NCI-H460 (cell line): Measurements from ENCODE around the gene LEMD3. TPM values are rescaled to one million over a fixed set of nuclear protein-coding genes. Genes with fewer than 3 reads are reported as not detected.
"Not testable (repeated sequence)": the region's sequence is repeated elsewhere in the genome, so short reads cannot be mapped to it uniquely, and the experiment has no call there.

Experiments
- DNase-seq: peaks from one replicate; pipeline ENCODE4 v3.0.0-alpha.2; 2016; ENCODE audit warnings: low read depth; ENCODE audit errors: extremely low read depth
- total RNA-seq: library from RNA; depleted of rRNA; stranded (reverse); fragments of >200 nt; shearing (Covaris generic); gene quantifications from 2 replicates; pipeline ENCODE4 v1.2.3, GENCODE V29; 2014; rRNA removed

LEMD3 gene
- total RNA-seq, 1 experiment from 2014 or later: 19.7 TPM

DNA sequence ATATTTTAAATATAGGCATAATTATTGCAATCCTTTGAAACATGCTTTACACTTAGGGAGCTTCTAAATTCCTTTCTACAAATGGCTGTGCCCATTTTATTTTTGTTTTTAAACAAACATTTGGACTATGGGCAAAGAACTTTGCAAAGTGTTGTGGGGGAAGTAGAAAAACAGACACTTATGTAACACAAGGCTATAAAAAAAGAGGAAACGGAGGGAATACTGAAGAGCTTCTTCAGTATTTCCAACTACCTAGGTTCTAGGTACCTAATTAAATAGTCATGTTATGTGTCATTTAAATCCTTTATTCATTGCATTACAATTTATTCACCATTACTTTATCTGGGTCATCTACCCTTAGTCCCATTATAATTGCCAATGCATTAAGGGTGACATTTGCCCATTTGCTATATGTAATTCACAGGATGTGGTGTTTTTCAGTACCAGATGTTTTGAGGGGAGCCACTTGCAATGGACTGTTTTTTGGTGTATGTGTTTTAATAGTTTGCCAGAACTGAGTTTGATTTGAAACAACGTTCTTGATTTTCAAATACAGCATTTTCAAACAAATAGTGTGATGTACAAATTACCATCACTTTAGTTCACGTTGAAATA is 107.6 kb downstream of the LEMD3 start:
- DNase-seq: no peak

DNA sequence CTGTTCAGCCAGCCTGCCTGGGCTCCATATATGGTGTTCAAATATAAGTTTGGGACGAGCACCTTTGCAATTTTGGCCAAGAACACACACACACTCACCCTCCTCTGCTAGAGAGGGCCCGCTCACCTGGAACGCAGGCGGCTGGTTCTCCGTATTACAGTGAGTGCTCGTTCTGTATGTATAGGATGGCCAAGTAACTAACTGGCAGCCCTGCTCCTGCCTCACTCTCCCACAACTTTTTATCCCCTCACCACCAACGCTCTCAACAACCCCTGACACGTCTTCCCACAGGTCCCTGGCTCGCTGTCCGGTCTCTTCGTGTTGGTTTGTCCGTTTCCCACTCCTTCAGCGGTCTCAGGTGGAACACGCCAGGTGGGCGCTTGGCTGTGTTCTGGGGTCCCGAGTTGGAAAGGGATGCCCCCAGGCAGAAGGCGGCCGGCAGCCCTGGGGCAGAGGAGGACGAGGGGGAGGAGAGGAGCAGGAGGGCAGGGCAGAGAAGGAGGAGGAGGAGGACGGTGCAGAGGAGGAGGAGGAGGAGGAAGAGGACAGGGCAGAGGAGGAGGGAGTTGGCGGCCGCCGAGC is 108.7 kb downstream of the LEMD3 start:
- DNase-seq: no peak

DNA sequence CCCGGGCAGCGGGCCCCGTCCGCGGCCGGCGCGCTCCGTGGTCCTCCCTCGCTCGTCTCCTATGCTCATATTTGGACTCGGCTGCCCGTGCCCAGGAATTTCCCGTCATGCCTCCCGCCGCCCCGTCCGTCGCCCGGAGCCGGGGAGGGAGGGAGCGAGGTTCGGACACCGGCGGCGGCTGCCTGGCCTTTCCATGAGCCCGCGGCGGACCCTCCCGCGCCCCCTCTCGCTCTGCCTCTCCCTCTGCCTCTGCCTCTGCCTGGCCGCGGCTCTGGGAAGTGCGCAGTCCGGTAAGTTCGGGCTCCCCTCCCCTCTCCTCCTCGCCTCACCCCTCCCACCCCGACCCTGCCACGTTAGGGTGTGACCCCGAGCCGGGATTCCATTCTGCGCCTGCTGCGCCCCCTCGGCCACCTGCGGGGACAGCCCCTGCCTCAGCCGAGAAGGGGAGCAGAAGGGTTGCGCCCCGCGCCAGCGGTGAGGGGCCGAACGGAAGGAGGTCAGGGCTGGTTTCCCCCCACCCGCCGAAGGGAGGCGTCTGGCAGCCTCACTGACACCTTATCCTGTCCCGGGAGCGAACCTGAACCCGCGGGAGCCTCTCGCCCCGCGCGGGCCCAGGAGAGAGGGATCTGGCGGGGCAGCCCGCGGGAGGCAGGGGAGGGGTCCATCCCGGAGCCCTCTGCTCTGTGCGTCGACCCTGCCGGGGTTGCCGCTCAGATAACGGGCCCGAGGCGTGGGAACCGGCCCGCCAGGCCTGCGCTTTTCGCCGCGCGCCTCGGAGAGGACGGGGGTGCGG is 109.4 kb downstream of the LEMD3 start, which contains the start of gene MSRB3:
Gene MSRB3 (plus strand): TSS at position 108 of the 793 bp plus-strand sequence. CDS start 29,897 bp downstream, outside the sequence.
- DNase-seq: peak; percentile 56

DNA sequence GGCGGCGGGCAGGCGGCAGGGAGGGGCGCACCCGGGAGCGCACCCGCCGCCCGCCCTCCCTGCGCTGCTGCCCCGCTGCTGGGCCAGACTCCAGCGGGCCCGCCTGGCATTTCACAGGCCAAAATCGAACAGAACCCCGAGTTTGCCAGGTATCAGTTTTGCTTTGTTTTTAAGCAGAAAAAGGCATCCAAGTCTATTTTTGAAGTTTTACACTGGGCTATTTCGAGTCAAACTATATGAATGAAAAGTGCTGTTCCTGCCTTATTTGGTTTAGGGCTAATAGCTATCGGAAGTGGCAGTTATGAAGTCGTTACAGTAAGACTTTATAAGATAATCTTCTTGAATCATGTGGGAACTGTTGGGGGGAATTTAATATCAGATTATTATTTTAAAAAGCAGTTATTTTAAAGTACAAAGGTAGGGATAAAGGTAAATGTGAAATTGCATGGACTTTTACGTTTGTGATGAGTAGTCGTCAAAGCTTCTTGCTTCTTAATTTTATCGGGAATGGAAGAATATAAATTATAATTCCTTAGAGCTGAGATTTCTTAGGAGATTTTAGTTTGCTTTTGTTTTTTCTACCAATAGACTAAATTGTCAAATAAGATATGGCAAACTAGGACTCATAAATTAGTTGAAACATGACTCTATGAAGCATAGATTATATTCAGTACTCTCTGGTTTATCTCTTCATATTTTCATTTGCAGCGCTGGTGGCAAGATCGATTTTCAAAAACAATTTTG is 110.2 kb downstream of the LEMD3 start:
- no peak for DNase-seq

DNA sequence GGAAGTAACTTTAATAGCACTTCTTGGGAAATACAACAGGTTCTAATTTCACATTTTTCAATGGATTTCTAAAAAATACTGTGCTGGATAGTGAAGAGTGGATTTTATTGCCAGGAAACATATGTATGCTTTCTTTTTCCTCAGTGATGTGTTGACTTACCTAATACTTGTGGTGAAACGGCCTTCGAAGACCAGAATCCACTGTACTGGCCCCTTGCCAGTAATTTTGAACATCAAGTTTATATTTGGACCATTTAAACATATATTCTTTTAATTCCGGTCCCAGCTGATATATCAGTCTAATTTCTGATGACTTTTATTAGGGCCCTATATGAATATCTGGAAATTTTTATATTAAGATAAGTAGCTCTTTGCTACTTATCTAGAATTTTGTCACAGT is 110.9 kb downstream of the LEMD3 start:
- DNase-seq: no peak

DNA sequence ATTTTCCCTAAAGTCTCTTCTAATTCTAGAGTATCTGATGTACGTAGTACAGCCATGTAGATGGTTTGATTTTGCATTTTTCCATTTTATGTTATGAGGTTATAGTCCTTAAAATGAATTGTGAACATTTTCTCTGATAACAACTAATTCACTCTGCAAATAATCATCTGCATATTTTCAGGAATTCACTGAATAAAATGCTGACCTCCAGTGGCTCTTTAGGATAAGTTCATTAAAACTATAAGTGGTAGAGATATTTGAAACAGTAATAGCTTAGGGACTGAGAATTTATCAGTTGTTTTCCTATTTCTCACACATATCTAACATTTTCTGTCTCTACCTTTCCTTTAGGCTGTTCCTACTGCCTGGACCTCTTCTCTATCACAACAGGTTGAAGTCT is 113.5 kb downstream of the LEMD3 start:
- DNase-seq: no peak

DNA sequence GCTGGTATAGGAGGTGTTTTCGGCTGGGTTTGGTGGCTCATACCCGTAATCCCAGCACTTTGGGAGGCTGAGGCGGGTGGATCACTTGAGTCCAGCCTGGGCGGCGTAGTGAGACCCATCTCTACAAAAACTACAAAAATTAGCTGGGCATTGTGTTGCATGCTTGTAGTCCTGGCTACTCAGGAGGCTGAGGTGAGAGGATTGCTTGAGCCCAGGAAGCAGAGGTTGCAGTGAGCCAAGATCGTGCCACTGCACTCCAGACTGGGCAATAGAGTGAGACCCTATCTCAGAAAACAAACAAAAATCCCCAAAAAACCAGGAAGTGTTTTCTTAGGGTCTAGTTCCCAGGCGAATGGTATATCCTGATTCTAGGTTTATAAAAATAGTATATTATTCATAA is 116.1 kb downstream of the LEMD3 start:
- not testable (repeated sequence) for DNase-seq

DNA sequence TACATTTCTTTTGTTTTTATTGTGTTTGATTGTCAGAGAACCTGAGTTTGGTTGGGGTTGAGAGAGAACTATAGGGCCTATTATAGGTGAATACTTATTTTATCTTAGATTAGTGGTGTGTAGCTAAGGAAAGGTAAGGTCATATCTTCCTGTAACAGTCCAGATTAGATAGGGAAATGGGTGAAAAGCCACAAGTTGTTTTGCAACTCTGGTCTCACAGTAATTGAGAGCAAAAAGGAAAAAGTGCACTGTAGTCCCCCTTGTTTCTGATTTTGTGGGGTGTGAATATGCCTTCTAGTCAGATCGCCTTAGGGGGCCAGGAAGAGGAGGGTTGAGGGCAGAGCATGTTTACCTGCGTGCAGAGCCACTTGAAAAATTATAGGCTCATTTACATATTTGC is 118.0 kb downstream of the LEMD3 start:
- DNase-seq: no peak

DNA sequence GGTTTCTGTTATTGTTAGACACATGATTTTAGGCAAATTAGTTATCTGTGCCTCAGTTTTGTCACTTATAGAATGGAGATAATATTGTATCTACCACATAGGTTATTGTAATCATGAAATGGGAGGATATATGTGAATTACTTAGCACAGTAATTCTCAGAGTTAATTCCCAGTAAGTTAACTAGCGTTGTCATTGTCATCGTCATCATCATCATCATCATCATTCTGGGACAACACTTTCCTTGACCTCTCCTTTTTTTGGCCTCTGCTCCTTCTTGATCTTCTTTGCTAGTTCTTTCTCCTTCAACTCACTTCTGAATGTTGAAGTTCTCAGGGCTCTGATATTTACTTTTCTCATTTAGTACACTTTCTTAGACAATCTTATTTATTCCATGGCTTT is 122.9 kb downstream of the LEMD3 start:
- no peak for DNase-seq

DNA sequence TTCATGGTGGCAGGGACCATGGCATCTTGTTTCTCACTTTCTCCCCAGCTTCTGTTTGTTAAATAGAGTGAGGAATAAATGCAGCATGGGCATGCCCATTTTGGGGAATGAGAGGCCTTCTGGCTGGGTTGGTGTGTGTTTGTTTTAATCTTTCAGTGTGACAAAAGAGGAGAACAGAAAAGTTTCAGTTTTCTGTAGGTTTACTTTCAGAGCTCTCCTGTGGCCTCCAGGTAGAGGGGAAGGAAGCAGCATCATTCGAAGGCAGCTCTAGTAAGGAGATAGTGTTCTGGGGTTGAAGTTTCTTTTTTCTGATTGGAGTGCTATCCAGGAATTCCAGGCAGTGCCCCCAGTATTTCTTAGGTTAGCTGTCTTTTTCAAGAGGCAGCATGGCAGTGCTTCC is 124.4 kb downstream of the LEMD3 start:
- DNase-seq: no peak

DNA sequence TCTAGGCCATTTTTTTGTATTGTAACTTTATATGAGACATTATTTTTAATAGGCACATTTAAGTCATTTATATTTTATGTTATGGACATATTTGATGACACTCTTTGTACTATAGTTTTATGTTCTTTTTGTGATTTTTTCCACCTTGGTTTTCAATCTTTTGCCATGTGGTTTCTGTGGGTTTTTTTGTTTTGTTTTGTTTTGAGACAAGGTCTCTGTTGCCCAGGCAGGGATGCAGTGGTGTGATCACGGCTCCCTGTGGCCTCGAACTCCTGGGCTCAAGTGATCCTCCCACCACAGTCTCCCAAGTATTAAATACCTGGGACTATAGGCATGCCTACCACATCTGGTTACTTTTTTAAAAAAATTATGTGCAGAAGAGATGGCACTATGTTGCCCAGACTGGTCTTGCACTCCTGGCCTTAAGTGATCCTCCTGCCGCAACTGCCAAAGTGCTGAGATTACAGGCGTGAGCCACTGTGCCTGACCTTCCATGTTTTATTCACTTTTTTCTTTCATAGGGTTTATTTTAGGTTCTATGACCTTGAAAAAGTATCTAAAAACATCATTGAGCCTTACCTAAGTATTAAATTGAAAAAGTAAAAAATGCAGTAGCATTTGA is 125.4 kb downstream of the LEMD3 start:
- no peak for DNase-seq

DNA sequence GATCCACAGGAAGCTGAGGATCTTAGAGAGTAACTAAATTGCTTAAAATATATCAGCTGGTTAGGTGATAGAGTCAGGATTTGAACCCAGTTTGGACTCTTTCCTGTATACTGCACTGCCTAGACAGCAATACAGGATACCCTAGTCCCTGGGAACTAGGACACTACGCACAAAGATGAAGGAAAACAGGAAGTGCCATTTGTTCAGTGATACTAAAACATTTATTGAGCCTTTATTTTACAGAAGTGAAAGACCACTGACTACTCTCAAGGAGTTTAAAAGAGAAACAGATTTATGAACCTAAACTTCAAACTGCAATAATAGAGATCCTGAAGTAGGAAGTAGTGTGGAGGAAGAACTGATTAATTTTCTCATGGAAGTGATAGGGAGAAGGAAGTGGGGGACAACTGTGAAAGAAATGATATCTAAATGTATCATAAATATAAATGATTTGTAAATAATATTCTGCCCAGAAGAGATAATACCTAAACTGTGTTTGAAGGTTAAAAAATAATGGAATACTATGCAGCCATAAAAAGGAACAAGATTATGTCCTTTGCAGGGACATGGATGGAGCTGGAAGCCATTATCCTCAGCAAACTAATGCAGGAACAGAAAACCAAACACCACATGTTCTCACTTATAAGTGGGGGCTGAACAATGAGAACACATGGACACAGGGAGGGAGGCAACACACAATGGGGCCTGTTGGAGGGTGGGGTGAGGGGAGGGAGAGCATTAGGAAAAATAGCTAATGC is 127.3 kb downstream of the LEMD3 start:
- no peak for DNase-seq

Other genes with a start within 250 kb of the LEMD3 start
- not detected in 2 replicates for gene WIF1, start 48.3 kb upstream of the LEMD3 start, total RNA-seq
- gene MSRB3, start 109.1 kb downstream of the LEMD3 start, total RNA-seq: 16.2 and 16.3 TPM in 2 replicates